HepG2 (cell line): ENCODE data around the gene MSI2. TPM values are rescaled to one million over a fixed set of nuclear protein-coding genes. Genes with fewer than 3 reads are reported as not detected.

Experiments used
- ATF7 ChIP-seq, 2 experiments: fragments of 450-650 bp in 1 of 2; sonication (generic) in 1 of 2; formaldehyde crosslinking in 1 of 2; IDR thresholded peaks; 2 replicates each; pipeline versions ENCODE4 v1.4.0 to v1.6.1; 2016 to 2020; ENCODE audit warnings: antibody characterized with exemption in 1 of 2, mild to moderate bottlenecking in 1 of 2, missing genetic modification reagents in 1 of 2
- HHEX ChIP-seq: IDR thresholded peaks from 2 replicates; pipeline ENCODE4 v1.6.1; 2016; ENCODE audit warnings: control low read depth
- NCOA1 ChIP-seq: sonication (generic); formaldehyde crosslinking; IDR thresholded peaks from 2 replicates; pipeline ENCODE4 v1.9.0; 2021; ENCODE audit warnings: missing genetic modification reagents
- RAD51 ChIP-seq: fragments of 450-650 bp; IDR thresholded peaks from 2 replicates; pipeline ENCODE4 v1.6.1; 2016; ENCODE audit warnings: borderline replicate concordance
- REXO4 ChIP-seq: sonication (generic); formaldehyde crosslinking; IDR thresholded peaks from 2 replicates; pipeline ENCODE4 v1.8.0; 2022; ENCODE audit warnings: missing genetic modification reagents, mild to moderate bottlenecking, borderline replicate concordance
- RXRA ChIP-seq: sonication (generic); formaldehyde crosslinking; IDR thresholded peaks from 2 replicates; pipeline ENCODE4 v1.5.1; 2020; ENCODE audit warnings: missing genetic modification reagents
- ZNF282 ChIP-seq: fragments of 450-650 bp; IDR thresholded peaks from 2 replicates; pipeline ENCODE4 v1.6.1; 2018; ENCODE audit not compliant: partially characterized antibody
- ZNF318 ChIP-seq: sonication (generic); formaldehyde crosslinking; IDR thresholded peaks from 2 replicates; pipeline ENCODE4 v1.4.0; 2020; ENCODE audit warnings: mild to moderate bottlenecking, missing genetic modification reagents
- ZNF329 ChIP-seq: sonication (generic); formaldehyde crosslinking; IDR thresholded peaks from 2 replicates; pipeline ENCODE4 v1.9.0; 2021; ENCODE audit warnings: low read depth, mild to moderate bottlenecking, missing genetic modification reagents
- ZNF768 ChIP-seq: sonication (generic); formaldehyde crosslinking; IDR thresholded peaks from 2 replicates; pipeline ENCODE4 v1.4.0; 2020; ENCODE audit warnings: missing genetic modification reagents
- polyA plus RNA-seq, 8 experiments: library from polyadenylated mRNA; depleted of rRNA in 3 of 8; stranded (reverse) in 7 of 8; unstranded in 1 of 8; fragments of >200 nt; fragmentation: Illumina TruSeq in 4 of 8; extraction: Trizol in 4 of 8; gene quantifications; 2 replicates each; pipeline versions ENCODE4 v1.2.1 to v1.2.3, GENCODE V29; 2011 to 2016; ENCODE audit warnings: low read depth in 4 of 8, missing spikeins in 1 of 8, mixed read lengths in 1 of 8; ENCODE audit not compliant: insufficient read depth in 1 of 8
- total RNA-seq, 5 experiments: library from RNA; depleted of rRNA; stranded (reverse); fragments of >200 nt; fragmentation: Illumina TruSeq; extraction: Trizol; gene quantifications; 2 replicates each; pipeline ENCODE4 v1.2.3, GENCODE V29; 2016; ENCODE audit warnings: low read depth in 1 of 5
- TF ChIP-seq, protein P1 (sequence below): fragments of 450-650 bp; IDR thresholded peaks from 2 replicates; pipeline ENCODE4 v1.6.1; 2017
- TF ChIP-seq, protein P2 (sequence below): sonication (generic); formaldehyde crosslinking; IDR thresholded peaks from 2 replicates; pipeline ENCODE4 v1.5.1; 2020; ENCODE audit warnings: mild to moderate bottlenecking, missing genetic modification reagents, moderate library complexity

MSI2 gene
- total and polyA plus RNA-seq, 2 of the 13 experiments (the other 11 are each of a cell fraction or from before 2014, with no cell fraction given) = 77.5 to 78.4 TPM

- TF ChIP-seq, protein P1, sequence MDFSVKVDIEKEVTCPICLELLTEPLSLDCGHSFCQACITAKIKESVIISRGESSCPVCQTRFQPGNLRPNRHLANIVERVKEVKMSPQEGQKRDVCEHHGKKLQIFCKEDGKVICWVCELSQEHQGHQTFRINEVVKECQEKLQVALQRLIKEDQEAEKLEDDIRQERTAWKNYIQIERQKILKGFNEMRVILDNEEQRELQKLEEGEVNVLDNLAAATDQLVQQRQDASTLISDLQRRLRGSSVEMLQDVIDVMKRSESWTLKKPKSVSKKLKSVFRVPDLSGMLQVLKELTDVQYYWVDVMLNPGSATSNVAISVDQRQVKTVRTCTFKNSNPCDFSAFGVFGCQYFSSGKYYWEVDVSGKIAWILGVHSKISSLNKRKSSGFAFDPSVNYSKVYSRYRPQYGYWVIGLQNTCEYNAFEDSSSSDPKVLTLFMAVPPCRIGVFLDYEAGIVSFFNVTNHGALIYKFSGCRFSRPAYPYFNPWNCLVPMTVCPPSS = peak; percentile 73; the same call in 1 of the 2 replicates
- TF ChIP-seq ATF7 (IDR thresholded peaks at IDR 0.05) (peak; percentile 41; the same call in 1 of the 2 replicates), ATF7 (CRISPR knock-in tag; IDR thresholded peaks at IDR 0.05) (no peak), REXO4 (CRISPR knock-in tag) (no peak), NCOA1 (CRISPR knock-in tag) (no peak), RXRA (CRISPR knock-in tag) (no peak), HHEX (CRISPR knock-in tag) (no peak), ZNF329 (CRISPR knock-in tag) (no peak), RAD51 (peak; percentile 41; the same call in 1 of the 2 replicates), ZNF768 (CRISPR knock-in tag) (no peak), ZNF282 (no peak), ZNF318 (CRISPR knock-in tag) (no peak)
- TF ChIP-seq, protein P2, sequence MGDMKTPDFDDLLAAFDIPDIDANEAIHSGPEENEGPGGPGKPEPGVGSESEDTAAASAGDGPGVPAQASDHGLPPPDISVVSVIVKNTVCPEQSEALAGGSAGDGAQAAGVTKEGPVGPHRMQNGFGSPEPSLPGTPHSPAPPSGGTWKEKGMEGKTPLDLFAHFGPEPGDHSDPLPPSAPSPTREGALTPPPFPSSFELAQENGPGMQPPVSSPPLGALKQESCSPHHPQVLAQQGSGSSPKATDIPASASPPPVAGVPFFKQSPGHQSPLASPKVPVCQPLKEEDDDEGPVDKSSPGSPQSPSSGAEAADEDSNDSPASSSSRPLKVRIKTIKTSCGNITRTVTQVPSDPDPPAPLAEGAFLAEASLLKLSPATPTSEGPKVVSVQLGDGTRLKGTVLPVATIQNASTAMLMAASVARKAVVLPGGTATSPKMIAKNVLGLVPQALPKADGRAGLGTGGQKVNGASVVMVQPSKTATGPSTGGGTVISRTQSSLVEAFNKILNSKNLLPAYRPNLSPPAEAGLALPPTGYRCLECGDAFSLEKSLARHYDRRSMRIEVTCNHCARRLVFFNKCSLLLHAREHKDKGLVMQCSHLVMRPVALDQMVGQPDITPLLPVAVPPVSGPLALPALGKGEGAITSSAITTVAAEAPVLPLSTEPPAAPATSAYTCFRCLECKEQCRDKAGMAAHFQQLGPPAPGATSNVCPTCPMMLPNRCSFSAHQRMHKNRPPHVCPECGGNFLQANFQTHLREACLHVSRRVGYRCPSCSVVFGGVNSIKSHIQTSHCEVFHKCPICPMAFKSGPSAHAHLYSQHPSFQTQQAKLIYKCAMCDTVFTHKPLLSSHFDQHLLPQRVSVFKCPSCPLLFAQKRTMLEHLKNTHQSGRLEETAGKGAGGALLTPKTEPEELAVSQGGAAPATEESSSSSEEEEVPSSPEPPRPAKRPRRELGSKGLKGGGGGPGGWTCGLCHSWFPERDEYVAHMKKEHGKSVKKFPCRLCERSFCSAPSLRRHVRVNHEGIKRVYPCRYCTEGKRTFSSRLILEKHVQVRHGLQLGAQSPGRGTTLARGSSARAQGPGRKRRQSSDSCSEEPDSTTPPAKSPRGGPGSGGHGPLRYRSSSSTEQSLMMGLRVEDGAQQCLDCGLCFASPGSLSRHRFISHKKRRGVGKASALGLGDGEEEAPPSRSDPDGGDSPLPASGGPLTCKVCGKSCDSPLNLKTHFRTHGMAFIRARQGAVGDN (CRISPR knock-in tag) = no peak
These were observed 392.9 kb downstream of the MSI2 start (continued) for GRCh38 chr17:57649191-57649590.
